ENCODE data around the gene PPP3CA.

Gene PPP3CA

GRCh38 chr4:100985576-100985975 lies 361.8 kb downstream of the PPP3CA start:
- no peak for DNase-seq

GRCh38 chr4:100984901-100985300 lies 362.4 kb downstream of the PPP3CA start:
- no peak for DNase-seq

- DNase-seq, result no peak
These were observed 363.9 kb downstream of the PPP3CA start for GRCh38 chr4:100983426-100983825.

GRCh38 chr4:100982345-100982744 lies 365.0 kb downstream of the PPP3CA start:
- no peak for DNase-seq

DNA sequence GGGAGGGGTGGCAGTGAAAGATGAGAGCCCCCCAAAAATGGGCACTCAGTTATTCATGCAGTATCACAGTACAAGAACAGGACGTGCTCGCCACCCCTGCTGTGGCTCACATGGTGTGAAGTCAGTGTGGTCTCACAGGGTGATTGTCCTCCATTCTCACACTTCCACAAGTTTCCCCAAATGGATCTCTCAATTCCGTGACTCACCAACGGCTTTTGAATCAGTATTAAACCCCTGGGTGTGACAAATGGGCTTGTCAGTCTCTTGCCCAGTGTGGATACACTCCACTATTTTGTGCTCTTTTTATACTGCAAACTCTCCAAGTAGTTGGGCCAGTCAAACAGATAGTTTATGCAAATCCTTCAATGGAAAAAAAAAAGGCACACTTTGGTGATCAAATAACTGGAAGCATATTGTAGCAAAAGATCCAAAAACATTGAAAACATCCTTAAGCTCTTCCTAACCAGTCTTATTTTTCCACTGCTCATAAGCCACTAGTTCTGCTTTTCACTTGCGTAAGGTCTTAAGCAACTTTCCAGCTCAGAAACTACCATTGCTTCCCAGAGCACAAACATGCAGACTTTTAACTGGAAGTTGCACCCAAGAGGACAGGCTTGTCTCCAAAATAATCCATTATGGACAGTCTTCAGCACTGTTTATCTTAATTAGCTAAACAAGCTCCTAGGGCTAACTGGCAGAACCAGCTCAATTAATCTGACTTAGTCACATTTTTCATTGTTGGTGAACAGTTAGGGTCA lies 365.7 kb downstream of the PPP3CA start:
- DNase-seq, result no peak

DNA sequence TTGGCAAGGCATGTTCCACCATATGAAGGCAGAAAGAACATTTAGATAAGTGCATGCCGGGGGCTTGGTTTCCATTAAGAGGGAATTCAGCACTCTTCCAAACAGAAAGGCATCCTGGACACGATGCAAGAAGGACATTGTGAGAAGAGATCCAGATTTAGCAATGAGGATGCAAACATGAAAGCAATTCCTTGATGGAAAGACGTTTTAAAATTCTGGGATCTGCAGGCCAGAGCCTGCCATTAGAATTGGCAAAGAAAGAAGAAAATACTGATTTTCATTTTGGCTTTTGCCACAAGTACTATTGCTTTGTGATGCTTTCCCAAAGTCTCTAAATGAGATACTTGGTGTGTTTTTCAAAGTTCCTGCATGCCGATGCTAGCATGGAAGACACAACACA lies 367.6 kb downstream of the PPP3CA start:
- DNase-seq, result no peak

- no peak for DNase-seq
These were observed 369.5 kb downstream of the PPP3CA start for GRCh38 chr4:100977746-100978397.

- DNase-seq, result no peak
These were observed 370.1 kb downstream of the PPP3CA start for GRCh38 chr4:100977274-100977673.

Measured in CD4-positive, alpha-beta T cell treated with Interleukin-17A for 4 hours (primary cell).